Activated T-helper 1 cell treated with anti-CD3 and anti-CD28 coated beads, Interleukin-2, amount 50 U/mL, for 16 hours (primary cell): ENCODE measurements around the gene TENT5C.

ENCODE experiments used
- DNase-seq, 2 donors: peaks; one replicate each; pipeline ENCODE4 v3.0.0-alpha.2; 2020; ENCODE audit warnings: low read depth in 1 of 2, low spot score in 1 of 2

Gene TENT5C

DNA sequence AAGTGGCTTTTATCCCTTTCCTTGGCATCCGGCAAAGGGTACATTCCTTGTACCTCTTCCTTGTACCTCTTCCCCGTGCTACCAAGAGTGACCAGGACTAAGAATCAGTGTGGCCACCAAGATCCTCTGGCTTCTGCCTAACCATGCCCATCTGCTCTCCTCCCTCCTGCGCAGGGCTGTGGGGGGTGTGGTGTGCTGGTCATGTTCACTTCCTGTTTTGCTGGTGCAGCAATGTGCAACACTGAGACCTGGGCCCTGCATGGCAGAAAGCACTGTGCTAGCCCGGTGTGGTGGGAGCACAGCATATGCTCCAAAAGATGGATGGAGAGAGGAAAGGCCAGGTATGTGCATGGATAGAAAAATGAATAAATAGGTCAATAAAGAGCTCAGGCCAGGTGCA is 33.3 kb upstream of the TENT5C start:
- DNase-seq, result peak in 1 of 2 donors; percentile 9

DNA sequence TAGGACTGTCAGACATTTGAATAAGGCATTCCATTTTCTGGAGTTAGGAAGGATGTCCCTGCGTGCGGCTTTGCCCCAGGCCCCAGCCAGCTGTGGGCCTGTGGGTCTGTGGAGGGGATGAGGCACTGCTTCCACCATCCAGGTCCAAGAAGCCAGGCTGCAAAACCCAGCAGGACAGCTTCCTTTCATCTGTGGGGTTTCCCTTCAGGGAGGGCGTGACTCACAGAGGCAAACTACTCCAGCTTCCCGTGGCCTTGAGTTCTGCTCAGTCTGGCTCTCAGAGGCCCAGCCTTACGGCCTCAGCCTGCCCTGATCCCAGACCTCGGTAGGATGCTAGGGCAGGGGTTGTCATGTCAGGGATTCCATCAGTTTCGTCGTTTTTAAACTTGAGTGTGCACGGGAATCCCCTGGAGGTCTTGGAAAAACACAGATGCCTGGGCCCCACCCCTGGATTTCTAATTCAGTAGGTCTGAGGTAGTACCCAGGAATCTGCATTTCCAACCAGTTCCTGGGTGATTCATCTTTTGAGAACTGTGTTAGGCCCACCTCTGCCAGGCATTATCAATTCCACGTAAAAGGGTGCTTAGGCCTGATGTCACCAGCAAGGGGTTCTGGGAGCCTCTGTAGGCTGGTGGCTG is 32.3 kb upstream of the TENT5C start:
- DNase-seq, result no peak

DNA sequence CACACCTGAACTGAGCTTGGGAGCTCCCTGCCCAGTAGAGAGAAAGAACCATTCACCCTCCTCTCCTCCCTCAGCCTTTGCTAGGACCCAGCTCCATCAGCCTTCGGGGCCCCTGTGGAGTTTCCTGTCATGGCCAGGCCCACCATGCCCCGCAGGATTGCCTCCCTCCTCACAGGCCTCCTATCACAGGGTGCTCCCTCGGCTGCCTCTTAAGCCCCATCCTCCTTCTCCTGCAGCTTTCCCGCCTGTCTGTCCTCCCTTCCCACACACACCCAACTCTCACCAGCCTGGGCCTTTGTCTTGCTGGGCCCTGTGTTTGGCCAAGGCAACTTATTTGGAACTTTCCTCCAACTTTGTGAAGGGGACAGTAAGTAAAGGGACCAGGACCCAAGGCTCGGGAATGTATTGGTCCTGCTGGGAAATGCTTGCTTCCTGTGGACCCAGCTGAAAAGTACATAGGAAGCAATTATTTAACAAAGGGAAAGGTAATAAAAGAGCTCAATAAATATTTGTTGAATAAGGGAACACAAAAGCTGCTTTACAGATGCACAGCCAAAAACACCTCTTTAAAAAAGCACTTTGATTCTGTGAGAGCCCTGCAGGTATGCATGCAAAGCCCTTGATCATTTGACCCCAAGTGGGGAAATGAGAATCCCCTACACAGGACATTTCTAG is 31.6 kb upstream of the TENT5C start:
- no peak for DNase-seq

GRCh38 chr1:117575586-117576225 is 30.1 kb upstream of the TENT5C start:
- DNase-seq, result no peak

DNA sequence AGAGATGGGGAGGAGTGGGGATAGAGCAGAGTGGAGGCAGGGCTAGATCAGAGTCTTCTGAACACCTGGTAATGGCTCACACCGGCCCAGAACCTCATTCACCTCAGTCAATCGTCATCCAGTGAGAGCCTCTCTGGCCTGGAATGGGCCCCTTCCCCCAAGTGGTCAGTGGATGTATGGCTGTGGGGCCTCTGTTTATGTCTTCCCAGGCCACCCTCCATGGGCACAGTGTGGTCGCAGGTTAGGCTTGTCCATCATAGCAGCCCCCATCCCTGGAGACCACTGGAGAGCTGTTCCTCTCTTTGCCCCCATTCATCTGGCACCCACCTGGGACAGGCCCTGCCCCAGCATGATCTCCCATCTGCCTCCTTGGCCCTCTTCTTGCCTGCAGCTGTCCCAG is 29.6 kb upstream of the TENT5C start:
- DNase-seq, result no peak

DNA sequence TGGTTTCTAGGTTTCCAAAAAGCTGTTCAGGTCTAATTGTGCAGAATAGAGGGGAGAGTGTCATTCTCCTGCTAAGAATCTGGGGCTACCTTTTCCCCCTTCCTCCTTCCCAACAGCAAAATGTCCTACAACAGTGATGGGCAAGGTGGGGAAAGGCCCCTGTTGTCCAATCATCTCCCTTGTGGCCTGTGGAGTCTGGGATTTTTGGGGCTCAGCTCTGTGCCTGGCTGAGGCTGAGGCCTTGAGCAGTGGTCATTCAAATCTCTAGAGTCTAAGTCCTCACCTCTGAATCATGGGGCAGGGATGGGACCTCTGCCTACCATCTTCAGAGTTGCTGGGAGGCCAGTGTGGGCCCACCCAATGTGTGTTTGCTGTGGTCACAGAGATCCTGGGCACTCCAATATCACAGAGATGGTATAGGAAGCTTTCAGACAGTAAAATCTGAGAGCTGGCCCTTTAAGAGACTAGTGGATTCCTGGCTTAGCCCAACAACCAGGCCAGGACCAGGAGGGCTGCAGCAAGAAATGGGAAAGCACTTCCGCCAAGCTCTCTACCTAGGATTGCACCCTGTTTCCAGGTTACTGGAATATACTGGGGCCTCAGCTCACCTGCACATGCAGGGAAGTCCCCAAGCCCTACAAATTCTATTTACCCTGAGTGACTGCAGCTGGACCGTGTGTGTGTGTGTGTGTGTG is 28.5 kb upstream of the TENT5C start:
- DNase-seq, result no peak

DNA sequence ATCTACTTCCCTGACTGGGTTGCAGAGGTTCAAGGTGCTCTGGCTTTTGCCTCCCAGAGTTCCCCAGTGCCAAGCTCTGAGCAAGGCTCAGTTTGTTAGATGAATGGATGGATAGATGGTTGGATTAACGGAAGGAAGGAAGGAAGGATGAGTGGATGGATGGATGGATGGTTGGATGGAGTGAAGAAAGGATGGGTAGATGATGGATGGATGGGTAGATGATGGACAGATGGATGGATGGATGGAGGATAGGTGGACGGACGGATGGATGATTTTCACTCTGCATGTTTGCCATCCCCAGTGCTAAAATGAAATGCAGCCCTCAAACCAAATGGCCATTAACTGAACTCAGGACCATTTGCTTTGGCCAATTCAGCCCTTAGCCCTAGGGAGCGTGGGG is 27.4 kb upstream of the TENT5C start:
- no peak for DNase-seq

DNA sequence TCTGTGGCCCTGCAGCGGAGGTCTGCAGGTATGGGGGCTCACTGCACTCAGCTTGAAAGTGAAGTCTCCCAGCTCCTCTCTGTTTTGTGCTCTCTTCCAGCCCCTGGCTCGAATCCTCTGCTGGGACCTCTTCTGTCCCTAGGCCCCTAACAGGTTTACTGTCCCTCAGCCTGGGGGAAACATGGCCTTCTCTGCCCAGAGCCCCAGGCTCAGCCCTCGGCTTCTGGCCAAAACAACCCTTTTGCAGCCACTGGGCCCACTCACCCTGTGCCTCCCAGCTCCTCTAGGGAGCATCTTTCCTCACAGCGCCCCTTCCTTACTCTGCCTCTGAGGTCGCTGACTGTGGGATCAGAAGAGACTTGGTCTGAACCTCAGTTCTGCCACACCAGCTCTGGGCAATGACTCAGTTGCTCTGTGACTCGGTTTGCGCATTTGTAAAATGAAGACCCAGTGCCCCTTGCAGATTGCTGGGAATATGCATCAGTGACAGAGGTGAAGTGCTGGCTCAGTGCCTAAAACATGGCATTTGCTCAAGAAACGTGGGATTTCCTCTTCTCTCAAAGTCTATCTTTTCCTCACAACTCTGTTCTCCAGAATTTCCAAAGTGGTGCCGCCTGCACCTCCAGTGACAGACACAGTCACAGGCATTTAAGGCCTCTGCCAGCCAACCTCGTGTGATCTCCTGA is 26.5 kb upstream of the TENT5C start:
- no peak for DNase-seq

GRCh38 chr1:117580436-117580835 is 25.4 kb upstream of the TENT5C start:
- no peak for DNase-seq

DNA sequence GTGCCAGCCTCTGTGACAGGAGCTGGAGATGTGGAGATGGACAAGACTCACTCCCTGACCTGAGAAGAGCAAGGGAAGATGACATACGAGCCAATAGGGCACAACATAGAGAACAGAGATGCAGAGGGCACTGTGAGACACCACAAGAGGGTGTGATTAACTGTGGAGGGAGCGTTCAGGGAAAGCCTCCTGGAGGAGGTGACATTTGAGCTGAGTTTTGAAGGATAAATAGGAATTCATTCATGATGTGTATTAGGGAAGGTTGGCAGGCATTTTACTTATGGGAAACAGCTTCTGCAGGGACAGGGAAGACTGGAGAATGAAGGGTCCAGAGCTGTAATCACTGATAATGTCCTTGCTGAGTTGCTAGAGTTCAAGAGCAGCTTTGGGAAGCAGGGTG is 25.0 kb upstream of the TENT5C start:
- no peak for DNase-seq

DNA sequence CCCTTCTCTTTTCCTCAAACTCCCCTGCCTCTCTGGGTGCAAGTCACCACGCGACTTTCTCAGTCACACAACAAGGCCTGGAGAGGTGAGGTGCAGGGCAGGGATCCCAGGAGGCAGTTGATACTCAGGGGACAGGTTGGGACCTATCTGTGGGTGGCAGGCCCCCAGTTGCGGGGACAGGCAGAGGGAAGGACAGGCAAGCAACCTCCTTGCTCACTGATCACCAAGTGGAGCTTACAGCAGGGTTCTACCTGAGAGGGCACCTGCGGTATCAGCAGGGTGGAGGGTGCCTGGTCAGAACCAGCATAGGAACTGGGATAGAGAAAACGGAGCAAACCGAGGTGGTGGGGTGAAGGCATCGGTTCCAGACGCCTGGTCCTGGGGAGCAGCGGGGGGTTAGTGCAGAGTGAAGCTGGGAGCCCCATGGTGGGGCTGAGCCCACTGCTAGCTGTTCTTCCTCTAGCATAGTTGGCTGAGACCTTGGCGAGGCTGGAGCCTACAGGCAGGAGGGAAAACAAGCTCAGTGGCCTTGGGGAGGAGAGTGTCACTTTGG is 24.4 kb upstream of the TENT5C start:
- no peak for DNase-seq

DNA sequence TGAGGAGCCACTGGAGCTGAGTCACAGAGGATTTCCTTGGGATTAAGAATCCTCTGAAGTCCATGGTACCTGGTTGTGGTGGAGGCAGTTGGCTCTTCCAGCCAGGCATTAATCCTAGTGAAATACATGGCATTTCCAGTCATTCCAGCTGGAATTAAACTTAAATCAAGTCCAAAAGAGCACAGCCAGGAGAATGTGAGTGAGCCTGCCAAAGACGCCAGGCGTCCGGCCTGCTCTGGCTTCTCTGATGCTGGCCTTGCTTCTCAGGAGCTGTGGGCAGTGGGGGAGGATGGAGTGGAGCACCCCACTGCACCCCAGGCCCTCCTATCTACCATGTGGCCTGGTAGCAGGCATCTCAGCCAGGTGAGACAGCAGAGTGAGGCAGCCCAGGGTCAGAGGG is 23.4 kb upstream of the TENT5C start:
- no peak for DNase-seq

DNA sequence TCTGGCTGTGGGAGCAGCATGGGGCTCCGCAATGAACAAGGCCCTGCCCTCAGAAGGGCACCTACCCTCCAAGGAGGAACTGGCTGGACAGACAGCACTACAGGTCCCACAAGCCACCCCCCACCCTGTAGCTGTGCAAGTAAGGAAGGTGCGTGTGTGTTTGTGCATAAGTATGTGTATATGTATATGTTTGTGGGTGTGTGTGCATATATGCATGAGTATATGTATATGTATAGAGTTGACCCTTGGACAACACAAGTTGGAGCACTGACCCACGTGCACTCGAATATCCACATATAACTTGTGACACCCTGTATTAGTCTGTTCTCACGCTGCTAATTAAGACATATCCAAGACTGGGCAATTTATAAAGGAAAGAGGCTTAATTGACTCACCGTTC is 22.6 kb upstream of the TENT5C start:
- DNase-seq, result no peak

- no peak for DNase-seq
Observed at GRCh38 chr1:117584181-117584580, 21.7 kb upstream of the TENT5C start.

GRCh38 chr1:117585086-117585485 is 20.8 kb upstream of the TENT5C start:
- no peak for DNase-seq

- DNase-seq, result no peak
Observed at GRCh38 chr1:117586337-117586736, 19.5 kb upstream of the TENT5C start.

GRCh38 chr1:117586747-117587498 is 18.9 kb upstream of the TENT5C start:
- no peak for DNase-seq

DNA sequence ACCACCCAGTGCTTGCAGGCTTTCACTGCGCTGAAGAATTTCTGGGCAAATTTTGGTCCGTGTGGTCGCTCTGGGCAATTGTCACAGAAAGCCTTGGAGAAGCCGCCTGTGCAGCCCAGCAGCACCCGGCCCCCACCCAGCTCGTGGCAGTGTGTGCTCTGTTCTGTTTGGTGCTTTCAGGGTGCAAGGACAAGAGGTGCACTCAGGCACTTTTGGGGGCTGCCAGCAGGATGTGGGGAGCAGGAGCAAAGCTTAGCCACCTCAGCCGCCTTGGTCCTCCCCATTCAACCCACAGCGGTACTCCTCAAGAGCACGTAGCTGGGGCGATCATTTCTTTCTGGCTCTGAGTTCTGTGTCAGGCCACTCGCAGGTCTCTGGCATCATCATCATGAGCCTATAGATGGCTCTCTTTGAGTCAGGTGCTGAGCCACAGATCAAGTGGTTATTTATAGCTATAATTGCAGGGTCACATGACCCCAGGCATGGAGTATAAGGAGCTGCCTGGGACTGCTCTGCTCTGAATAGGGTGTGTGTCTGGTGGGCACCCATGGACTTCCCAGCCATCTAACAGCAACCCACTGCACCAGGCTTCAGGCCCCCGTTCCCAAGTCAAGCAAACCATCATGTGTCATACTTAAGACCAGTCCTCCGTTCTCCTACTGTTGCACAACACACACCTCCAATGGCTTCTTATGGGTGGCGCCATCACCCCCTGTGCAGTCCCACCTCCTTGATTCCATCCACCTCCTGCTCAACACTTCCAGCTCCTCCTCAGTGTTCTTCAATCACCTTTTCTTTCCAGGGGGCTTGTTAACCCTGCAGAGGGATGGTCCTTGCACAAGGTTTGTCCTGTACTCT is 18.1 kb upstream of the TENT5C start:
- DNase-seq, result no peak

GRCh38 chr1:117589544-117589943 is 16.3 kb upstream of the TENT5C start:
- no peak for DNase-seq
